NCI-H146 treated with DMSO at 0.1 percent for 48 hours (cell line): Measurements from ENCODE around the gene NRP2.

ENCODE experiments used
- DNase-seq: peaks from one replicate; lab custom pipeline; 2025; ENCODE audit not compliant: unreplicated experiment; lab: John Stamatoyannopoulos, UW

The NRP2 gene

GRCh38 chr2:205845446-205845845 lies 163.1 kb downstream of the NRP2 start:
- DNase-seq = no peak
